Gastroesophageal sphincter (tissue), 3 donors: ENCODE measurements around the gene PTPN2.

Experiments
- POLR2A ChIP-seq, 2 donors: fragments of 450-650 bp; IDR thresholded peaks; one replicate each; pipeline ENCODE4 v1.6.1; 2017; ENCODE audit warnings: antibody characterized with exemption in 2 of 2, mild to moderate bottlenecking in 2 of 2, moderate library complexity in 1 of 2
- TF ChIP-seq, protein P1 (sequence below), 4 experiments: fragments of 200-600 bp in 2 of 4; fragments of 450-650 bp in 2 of 4; sonication (generic) in 1 of 4; IDR thresholded peaks; one replicate each; pipeline ENCODE4 v1.5.1; 2017 to 2019; ENCODE audit warnings: antibody characterized with exemption in 4 of 4, mild to moderate bottlenecking in 2 of 4, moderate library complexity in 2 of 4

DNA sequence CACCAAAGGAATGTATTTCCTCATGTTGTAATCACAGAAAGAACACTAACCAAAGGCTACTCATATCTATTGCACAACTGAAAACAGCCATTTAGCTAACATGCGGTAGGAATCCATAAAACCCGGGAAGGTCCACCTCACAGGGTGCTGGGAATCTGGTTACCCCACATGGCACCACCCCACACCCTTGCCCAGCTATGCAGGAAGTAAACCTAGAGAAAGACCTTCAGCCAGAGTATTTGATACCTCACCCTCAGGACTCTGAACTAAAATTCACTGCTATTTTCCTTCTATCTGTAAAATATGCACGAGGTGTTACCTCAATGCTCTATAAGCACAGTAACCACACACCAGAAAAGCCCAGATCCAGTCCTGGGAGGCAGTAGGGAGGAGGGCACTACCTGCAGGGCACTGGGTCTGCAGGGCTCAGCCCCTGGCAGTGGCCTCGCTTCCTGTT, 45.8 kb downstream of the PTPN2 start:
- TF ChIP-seq, protein P1, sequence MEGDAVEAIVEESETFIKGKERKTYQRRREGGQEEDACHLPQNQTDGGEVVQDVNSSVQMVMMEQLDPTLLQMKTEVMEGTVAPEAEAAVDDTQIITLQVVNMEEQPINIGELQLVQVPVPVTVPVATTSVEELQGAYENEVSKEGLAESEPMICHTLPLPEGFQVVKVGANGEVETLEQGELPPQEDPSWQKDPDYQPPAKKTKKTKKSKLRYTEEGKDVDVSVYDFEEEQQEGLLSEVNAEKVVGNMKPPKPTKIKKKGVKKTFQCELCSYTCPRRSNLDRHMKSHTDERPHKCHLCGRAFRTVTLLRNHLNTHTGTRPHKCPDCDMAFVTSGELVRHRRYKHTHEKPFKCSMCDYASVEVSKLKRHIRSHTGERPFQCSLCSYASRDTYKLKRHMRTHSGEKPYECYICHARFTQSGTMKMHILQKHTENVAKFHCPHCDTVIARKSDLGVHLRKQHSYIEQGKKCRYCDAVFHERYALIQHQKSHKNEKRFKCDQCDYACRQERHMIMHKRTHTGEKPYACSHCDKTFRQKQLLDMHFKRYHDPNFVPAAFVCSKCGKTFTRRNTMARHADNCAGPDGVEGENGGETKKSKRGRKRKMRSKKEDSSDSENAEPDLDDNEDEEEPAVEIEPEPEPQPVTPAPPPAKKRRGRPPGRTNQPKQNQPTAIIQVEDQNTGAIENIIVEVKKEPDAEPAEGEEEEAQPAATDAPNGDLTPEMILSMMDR (IDR thresholded peaks at IDR 0.05) = no peak
- TF ChIP-seq POLR2A (IDR thresholded peaks at IDR 0.05) = no peak
